GM12892 (cell line): ENCODE data around the gene LRWD1.
"Not testable (repeated sequence)": the region's sequence is repeated elsewhere in the genome, so short reads cannot be mapped to it uniquely, and the experiment has no call there.

Source experiments
- POLR2A ChIP-seq: IDR thresholded peaks from 2 replicates; pipeline ENCODE4 v1.6.1; 2011; ENCODE audit warnings: low read depth, low read length, control low read depth
- POLR2AphosphoS5 ChIP-seq: IDR thresholded peaks from 2 replicates; pipeline ENCODE4 v1.6.1; 2011; ENCODE audit warnings: low read depth, low read length, control low read depth
- TAF1 ChIP-seq: IDR thresholded peaks from 2 replicates; pipeline ENCODE4 v1.6.1; 2011; ENCODE audit warnings: low read depth, mild to moderate bottlenecking, control low read depth, low read length, borderline replicate concordance

DNA sequence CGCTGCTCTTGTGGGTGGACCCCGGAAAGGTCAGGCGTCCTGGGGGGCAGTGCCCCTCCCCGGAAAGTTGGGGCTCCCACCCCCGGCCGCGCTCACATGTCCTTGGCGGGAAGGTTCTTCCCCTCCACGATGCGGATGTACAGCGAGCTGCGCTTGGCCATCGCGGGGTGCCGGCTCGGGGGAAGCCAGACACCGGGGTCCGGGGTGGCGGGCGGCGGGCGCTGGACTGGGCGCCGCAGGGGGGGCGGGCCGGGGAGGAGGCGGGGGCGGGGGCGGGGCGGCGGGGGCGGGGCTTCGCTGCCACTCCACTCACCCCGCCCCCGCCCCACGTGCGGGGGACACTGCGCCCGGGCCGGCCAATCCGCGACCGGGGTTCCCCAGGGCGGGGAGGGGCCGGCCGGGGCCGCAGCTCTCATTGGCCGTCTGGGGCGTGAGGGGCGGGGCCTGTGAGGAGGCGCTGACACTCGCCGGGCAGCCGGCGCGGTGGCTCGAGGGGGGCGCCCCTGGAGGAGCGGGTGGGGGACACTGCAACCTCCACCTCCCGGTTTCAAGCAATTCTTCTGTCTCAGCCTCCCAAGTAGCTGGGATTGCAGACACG lies 52.9 kb downstream of the LRWD1 start, which contains the start of gene RASA4B:
- not testable (repeated sequence) for TF ChIP-seq POLR2A, TAF1, POLR2AphosphoS5
